Measurements from ENCODE around the gene HOXA11.

Gene HOXA11

DNA sequence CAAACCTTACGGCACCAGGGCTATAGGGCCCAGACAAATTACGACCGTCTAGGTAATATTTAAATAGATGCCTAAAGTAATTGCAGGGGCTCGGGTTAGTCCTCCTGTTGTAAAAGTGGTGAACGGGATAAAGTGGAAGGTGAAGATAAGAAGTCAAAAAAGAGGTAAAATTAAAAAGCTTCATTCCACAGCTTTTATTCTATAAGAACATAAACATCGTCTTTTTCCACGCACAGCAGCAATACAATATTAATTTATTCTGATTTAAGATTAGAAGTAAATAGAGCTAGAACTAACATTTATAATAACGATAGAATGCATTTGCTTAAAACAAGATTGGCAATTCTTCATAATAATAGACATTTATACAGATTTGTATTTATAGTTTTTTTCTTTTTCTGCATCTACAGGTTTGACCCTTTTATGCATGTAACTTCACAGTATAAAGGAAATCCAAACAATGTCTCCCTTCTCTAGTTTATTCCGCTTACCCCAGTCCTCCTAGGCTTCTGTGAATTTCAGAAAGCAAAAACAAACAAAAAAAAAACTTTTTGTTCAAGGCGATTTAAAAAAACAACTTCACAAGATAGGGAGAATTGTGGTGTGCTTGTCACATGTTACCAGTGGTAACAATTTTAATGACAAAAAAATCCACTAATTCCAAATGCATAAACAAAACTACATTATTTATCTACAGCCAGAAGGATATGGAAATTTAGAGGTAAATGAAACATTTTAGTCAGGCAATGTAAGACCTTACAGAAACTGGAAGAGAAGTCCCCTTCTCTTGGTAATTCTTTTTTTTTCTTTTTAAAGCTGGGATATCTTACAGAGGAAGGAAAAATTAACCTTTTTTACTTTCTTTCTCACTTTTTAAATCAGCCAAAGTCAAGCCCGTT, 14.4 kb downstream of the HOXA11 start:
- peak; percentile 77 for FAIRE-seq
- peak; percentile 17 for DNase-seq (ENCODE audit: low spot score)

- no peak for FAIRE-seq
- DNase-seq (ENCODE audit: low spot score), result peak; percentile 80
Observed at GRCh38 chr7:27169658-27170425, 15.2 kb downstream of the HOXA11 start.

DNA sequence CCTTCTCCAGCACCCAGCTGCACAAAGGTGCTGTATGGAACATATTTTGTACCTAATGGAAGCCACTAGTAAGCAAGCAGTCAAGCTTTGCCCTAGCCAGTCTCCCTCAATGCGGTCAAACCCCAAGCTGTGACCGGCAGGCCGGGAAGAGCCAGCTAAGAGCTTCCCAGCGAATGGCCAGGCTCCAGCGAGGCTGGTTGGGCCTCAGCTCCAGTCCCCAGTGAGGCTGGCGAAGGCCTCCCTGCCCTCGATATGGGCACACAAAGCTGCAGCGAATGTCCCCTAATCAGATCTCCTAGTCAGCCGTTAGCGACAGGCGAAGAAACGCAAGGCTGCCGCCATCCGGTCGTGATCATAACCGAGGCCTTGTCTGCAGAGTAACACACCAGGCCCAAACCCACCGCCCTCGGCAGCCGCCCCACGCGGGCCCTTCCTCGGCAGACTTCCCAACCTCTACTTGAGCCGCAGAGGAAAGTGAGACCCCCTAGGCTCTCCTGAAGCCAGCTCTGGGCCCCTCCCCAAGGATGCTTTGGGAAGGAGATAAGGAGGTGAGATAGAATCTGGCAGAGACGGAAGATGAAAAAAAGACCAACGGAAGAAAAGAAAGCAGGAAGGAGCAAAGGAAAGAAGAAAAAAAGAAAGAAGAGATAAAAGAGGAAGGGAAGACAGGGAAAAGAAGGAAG, 16.6 kb downstream of the HOXA11 start:
- DNase-seq (ENCODE audit: low spot score) (peak; percentile 72), FAIRE-seq (no peak)

GRCh38 chr7:27167916-27168264, 17.1 kb downstream of the HOXA11 start:
- DNase-seq (ENCODE audit: low spot score) (peak; percentile 60), FAIRE-seq (no peak)

- FAIRE-seq (peak; percentile 71), DNase-seq (ENCODE audit: low spot score) (peak; percentile 85)
Observed at GRCh38 chr7:27166531-27167505, 18.2 kb downstream of the HOXA11 start.

DNA sequence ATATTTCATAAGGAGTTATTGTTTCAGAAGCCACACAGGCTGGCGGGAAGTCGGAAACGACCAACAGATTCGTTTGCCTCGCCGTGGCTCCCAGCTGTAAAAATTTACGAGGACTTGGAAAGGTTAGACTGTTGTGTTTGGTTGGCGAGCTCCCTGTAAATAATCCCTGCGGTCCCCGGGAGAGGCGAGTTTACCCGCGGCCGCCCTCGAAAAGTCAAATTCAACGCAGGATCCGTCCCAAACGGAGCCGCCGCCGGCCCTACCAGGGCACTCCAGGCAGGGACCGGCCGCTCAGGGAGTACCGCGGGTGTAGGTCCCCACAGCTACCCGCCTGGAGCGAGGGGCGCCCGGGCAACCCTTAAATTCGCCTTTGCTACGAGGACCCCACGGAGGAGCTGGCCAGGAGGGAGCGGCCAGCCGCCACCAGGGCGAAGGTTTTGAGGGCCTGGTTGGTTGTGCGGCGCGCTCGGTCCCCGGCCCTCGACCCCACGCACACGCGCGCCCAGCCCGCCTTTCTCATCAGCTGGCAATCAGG, 19.0 kb downstream of the HOXA11 start:
- DNase-seq (ENCODE audit: low spot score), result peak; percentile 58
- FAIRE-seq, result no peak

- DNase-seq (ENCODE audit: low spot score) (peak; percentile 93), FAIRE-seq (peak; percentile 72)
Observed at GRCh38 chr7:27165089-27165995, 19.7 kb downstream of the HOXA11 start, which contains the start of gene HOXA9. Gene HOXA9 (minus strand): TSS chr7:27165537. CDS start chr7:27165457, 80 bp downstream.

GRCh38 chr7:27164367-27165088, 20.5 kb downstream of the HOXA11 start:
- FAIRE-seq (no peak), DNase-seq (ENCODE audit: low spot score) (peak; percentile 32)

- DNase-seq (ENCODE audit: low spot score) (peak; percentile 27), FAIRE-seq (no peak)
Observed at GRCh38 chr7:27164045-27164366, 21.0 kb downstream of the HOXA11 start.

DNA sequence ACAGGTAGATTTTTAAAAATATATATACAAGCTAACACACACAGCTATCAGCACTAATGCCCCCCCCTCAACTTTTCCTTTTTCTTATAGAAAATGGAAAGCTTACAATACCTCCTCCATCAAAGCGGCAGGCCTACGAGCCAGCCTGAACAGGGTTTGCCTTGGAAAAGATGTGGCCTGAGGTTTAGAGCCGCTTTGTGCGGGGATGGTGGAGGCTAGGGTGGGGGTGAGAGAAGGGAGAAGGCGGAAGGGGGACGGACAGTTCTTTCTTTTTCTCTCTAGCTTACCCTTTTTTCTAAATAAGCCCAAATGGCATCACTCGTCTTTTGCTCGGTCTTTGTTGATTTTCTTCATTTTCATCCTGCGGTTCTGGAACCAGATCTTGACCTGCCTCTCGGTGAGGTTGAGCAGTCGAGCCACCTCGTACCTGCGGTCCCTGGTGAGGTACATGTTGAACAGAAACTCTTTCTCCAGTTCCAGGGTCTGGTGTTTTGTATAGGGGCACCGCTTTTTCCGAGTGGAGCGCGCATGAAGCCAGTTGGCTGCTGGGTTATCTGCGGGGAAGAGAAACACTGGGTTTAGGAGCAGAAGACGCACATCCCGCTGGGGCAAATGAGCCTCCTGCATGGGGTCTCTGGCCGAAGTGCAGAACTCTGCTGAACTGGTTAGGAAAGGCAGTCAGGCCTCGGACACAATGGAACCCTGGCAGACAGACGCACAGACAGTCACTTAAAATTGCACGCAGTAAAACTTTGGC, 21.6 kb downstream of the HOXA11 start:
- FAIRE-seq (no peak), DNase-seq (ENCODE audit: low spot score) (peak; percentile 12)

DNA sequence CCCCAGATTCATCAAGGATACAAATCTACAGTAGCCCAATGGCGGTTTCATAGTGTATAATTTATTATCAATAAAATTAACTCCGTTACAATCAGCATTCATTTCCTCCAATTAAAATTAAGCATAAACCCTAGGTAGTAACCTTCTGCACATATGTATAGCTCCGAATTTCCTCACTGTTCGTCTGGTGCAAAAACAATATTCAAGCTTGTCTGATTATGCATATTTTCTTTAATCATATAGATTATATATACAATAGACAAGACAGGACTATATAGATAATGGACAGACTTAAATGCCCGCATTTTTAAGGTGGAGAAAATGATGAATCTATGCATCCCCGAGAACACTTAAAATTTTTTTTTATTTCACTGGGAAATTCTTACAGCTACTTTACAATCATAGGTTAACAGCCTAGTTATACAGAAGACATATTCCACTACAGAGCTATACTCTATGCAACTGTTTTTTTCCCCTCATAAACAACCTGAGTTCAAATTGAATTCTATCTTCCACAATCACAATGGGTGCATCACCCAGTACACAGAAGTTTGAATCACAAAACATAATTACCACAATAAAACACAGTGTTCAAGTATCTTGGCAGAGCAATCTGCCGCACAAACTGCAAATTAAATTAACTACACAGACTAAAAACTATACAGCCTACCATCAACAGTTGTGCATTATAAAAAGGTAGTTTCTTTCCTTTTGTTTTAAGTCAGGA, 22.3 kb downstream of the HOXA11 start:
- peak; percentile 46 for FAIRE-seq
- peak; percentile 29 for DNase-seq (ENCODE audit: low spot score)

DNA sequence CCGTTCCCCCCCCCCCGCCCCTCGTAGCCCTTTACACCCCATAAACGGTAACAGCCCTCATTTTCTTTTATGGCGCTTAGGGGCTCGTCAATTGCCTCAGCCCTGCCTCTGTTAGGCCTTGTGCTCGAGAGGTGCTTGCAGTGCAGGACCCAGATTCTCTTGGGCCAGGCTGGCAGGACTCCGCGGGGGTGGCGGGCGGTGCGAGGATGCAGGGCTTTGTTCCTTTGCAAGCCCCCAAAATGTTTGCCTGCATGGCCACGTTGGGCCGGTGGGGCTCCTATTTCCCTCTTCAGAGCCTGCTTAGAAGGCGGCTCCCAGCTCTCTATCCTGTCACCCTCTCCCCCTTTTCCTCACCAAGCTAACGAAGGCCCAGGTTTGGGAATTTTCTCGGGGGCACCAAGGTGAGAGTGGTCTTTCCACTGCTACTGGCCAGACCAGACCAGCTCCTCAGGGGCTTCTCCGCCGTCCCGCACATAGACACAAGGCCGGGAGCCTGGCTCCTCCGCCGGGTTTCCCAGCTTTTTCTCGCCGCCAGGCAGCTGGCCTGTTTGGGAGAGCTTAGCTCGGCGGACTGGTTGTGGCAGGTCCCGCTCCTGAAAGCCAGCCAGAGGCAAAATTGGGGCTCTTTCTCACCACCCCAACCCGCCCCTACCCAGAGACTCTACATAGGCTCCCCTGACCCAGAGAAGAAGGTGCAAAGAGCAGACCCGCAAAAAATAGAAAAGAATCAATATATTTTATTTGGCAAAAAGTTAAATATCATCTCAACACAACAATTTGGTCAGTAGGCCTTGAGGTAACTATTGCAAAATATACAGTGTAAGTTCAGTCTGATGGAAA, 23.1 kb downstream of the HOXA11 start:
- FAIRE-seq, result no peak
- DNase-seq (ENCODE audit: low spot score), result peak; percentile 20

- FAIRE-seq (no peak), DNase-seq (ENCODE audit: low spot score) (peak; percentile 52)
Observed at GRCh38 chr7:27161214-27161720, 23.8 kb downstream of the HOXA11 start.

DNA sequence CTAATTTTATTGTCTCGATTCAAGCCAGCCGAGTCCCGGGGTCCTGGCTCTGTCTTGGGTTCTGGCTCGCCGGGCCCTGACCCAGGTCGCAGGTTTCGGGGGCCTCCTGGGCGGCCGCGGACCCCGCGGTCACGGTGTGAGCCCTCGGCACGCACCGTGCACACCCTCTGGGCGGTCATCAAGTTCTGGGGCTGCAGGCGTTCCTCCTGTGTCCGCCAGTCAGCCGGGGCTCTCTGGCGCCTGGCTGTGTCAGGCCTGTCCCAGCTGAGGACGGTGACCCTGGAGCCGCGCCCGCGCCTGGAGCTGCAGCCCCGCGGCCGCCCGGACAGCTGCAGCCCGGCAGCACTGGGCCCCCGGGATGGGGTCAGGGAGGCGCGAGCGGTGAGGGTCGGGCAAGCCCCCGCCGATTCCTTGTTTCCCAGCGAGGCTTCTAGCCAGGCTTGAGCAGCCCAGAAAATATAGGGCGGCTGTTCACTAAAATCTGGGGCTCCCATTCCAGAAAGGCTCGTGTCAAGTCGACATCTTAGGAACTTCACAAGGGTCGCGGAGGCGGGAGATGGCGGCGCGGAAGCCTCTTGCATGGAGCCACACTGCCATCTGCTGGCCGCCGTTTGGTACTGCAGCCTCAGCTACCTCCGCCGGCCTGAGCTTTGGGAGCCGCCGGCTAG, 24.4 kb downstream of the HOXA11 start:
- DNase-seq (ENCODE audit: low spot score) (peak; percentile 76), FAIRE-seq (no peak)

DNA sequence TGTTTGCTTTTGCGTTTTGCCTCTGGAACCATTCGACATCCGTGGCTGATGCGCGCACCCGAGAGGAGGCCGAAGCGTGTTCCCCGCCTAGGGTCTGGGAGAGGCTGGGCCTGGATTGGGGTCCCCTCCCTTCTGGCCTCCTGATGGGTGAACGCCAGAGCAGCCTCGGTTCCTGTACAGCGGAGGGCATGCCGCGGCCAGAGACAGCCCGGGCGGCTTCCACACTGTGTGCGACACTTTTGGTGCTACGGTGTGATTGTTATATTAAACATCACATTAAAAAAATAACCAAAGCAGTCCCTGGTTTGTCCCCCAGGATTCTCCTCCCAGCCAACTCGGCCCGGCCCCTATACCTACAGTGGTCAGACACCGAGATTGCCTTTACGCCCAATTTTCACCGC, 24.9 kb downstream of the HOXA11 start:
- FAIRE-seq (no peak), DNase-seq (ENCODE audit: low spot score) (no peak)

Measured in RCC 7860 (cell line).